ENCODE results near the gene IGDCC3. TPM values are rescaled to one million over a fixed set of nuclear protein-coding genes. Genes with fewer than 3 reads are reported as not detected.

The IGDCC3 gene
- total and polyA plus RNA-seq, 2 of the 8 experiments (the other 6 are each of a cell fraction or from before 2014, with no cell fraction given) = 26.8 to 45.7 TPM

DNA sequence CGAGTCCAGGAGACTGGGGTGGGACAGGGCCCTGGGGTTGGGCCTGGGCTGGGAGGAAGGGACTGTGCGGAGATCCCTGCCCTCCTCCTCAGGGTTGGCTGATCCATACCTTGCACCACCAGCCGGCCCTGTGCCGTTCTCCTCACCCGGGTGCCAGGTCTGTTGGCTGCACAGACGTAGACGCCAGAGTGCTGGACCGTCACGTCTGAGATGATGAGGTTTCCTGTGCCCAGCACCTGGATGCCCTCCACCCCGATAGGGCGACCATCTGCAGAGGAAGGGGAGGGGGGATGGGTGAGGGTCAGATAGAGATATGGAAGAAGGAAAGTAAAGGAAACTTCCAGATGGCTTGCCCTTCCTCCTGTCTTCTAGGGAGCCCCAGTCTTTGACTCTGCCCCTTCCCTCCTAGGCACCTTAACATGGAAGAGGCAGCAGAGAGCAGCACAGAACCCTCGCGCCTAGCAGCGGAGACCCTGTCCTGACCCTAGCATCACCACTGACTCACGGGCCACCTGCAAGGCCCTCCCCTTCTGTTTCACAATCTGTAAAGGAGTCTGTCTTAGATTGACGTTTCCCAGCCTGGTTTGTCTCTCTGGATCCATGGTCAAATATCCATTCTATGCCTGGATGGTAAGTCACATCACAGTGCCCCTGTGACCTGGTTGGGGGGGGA, 44.5 kb downstream of the IGDCC3 start (continued):
- TF ChIP-seq, protein P1, sequence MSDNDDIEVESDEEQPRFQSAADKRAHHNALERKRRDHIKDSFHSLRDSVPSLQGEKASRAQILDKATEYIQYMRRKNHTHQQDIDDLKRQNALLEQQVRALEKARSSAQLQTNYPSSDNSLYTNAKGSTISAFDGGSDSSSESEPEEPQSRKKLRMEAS (IDR thresholded peaks at IDR 0.05) = no peak
- TF ChIP-seq KDM1A (IDR thresholded peaks at IDR 0.05; ENCODE audit: borderline replicate concordance, low read length) = no peak
- TF ChIP-seq CHD2 (IDR thresholded peaks at IDR 0.05; ENCODE audit: low read length) = no peak
- no peak for TF ChIP-seq RNF2 (IDR thresholded peaks at IDR 0.05; ENCODE audit: borderline replicate concordance, low read depth, low read length, missing control alignments, poor library complexity, severe bottlenecking)
- TF ChIP-seq, protein P2, sequence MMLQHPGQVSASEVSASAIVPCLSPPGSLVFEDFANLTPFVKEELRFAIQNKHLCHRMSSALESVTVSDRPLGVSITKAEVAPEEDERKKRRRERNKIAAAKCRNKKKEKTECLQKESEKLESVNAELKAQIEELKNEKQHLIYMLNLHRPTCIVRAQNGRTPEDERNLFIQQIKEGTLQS (IDR thresholded peaks at IDR 0.05; ENCODE audit: insufficient read depth, low read depth, low read length) = no peak
- no peak for TF ChIP-seq SUZ12 (IDR thresholded peaks at IDR 0.05; ENCODE audit: low read length)
- TF ChIP-seq, protein P3, sequence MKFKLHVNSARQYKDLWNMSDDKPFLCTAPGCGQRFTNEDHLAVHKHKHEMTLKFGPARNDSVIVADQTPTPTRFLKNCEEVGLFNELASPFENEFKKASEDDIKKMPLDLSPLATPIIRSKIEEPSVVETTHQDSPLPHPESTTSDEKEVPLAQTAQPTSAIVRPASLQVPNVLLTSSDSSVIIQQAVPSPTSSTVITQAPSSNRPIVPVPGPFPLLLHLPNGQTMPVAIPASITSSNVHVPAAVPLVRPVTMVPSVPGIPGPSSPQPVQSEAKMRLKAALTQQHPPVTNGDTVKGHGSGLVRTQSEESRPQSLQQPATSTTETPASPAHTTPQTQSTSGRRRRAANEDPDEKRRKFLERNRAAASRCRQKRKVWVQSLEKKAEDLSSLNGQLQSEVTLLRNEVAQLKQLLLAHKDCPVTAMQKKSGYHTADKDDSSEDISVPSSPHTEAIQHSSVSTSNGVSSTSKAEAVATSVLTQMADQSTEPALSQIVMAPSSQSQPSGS (IDR thresholded peaks at IDR 0.05; ENCODE audit: low read length) = no peak
- no peak for TF ChIP-seq POLR2A (IDR thresholded peaks at IDR 0.05; ENCODE audit: control extremely low read depth in 1 of 2, low read depth in 2 of 2, low read length in 2 of 2)

All from H1 (cell line).